HCT116 (cell line): Measurements from ENCODE around the gene DNAJC1. TPM values are rescaled to one million over a fixed set of nuclear protein-coding genes. Genes with fewer than 3 reads are reported as not detected.

Experiments used
- ATAC-seq: fragments of 200-7000 bp; cut with Tn5 transposase; 2 replicates; pipeline ENCODE4 v1.9.1; 2020; ENCODE audit warnings: mild to moderate bottlenecking, moderate library complexity
- BruUV-seq: library from RNA; stranded (reverse); fragments of 400-500 nt; replicated peaks from 2 replicates; lab custom pipeline; 2021; lab: Mats Ljungman, UMichigan
- CTCF ChIA-PET: fragments of 300-600 bp; sonication (Branson Sonifier 250); formaldehyde crosslinking; loops from one replicate; lab custom pipeline; 2021; ENCODE audit warnings: antibody characterized with exemption; lab: Charles Lee
- POLR2A ChIA-PET: fragments of 300-600, 350-600 bp; sonication (Branson Sonifier 250); formaldehyde crosslinking; loops from one replicate; lab custom pipeline; 2021; ENCODE audit warnings: antibody characterized with exemption; lab: Charles Lee
- RAD21 ChIA-PET, 2 experiments: fragments of 300-600 bp; sonication (Branson Sonifier 250); formaldehyde crosslinking; loops; one replicate each; lab custom pipeline; 2023; ENCODE audit warnings: low total read pairs in 2 of 2; ENCODE audit not compliant: uncharacterized antibody in 2 of 2, unreplicated experiment in 2 of 2, low non-redundant PET in 1 of 2; lab: Charles Lee
- DNase-seq: peaks from one replicate; pipeline ENCODE4 v3.0.0-alpha.2; 2010; ENCODE audit warnings: low read depth, low spot score
- H2AFZ ChIP-seq: fragments of 200-600 bp; shearing (Covaris generic), sonication (generic); 2 replicates; pipeline ENCODE4 v1.6.1; 2017; ENCODE audit warnings: low read depth, mixed run types, mixed read lengths, antibody characterized with exemption, low read length; ENCODE audit not compliant: poor library complexity, severe bottlenecking
- H3K27ac ChIP-seq: 2 replicates; pipeline ENCODE4 v1.5.1; 2012; ENCODE audit warnings: low read depth, low read length
- H3K27me3 ChIP-seq: fragments of 200-600 bp; sonication (generic); 2 replicates; pipeline ENCODE4 v1.6.1; 2016; ENCODE audit warnings: mixed run types, low read length, mixed read lengths; ENCODE audit not compliant: insufficient read depth
- H3K36me3 ChIP-seq, 2 experiments: fragments of 200-500 bp in 1 of 2; fragments of 200-600 bp in 1 of 2; sonication (Bioruptor generic) in 1 of 2; sonication (generic) in 1 of 2; 2 replicates each; pipeline versions ENCODE4 v1.5.1 to v1.6.1; 2014 to 2016; ENCODE audit warnings: low read length in 2 of 2, inconsistent platforms in 1 of 2, mixed read lengths in 1 of 2, mixed run types in 1 of 2; ENCODE audit not compliant: insufficient read depth in 2 of 2, control insufficient read depth in 1 of 2
- H3K4me1 ChIP-seq, 2 experiments: fragments of 200-600 bp in 1 of 2; sonication (generic) in 1 of 2; 2 replicates each; pipeline versions ENCODE4 v1.5.1 to v1.6.1; 2012 to 2017; ENCODE audit warnings: low read length in 2 of 2, inconsistent platforms in 1 of 2, mild to moderate bottlenecking in 1 of 2, mixed read lengths in 1 of 2, mixed run types in 1 of 2, moderate library complexity in 1 of 2; ENCODE audit not compliant: insufficient read depth in 2 of 2, control insufficient read depth in 1 of 2
- H3K4me2 ChIP-seq: fragments of 200-600 bp; sonication (generic); 2 replicates; pipeline ENCODE4 v1.6.1; 2017; ENCODE audit warnings: mixed run types, low read length, mixed read lengths
- H3K4me3 ChIP-seq, 2 experiments: fragments of 200-600 bp in 1 of 2; sonication (generic) in 1 of 2; replicated peaks in 1 of 2; 2 replicates each; pipeline ENCODE4 v1.5.1; 2011 to 2016; ENCODE audit warnings: low read length in 2 of 2, control low read depth in 1 of 2, low read depth in 1 of 2, mild to moderate bottlenecking in 1 of 2, mixed read lengths in 1 of 2, mixed run types in 1 of 2
- H3K79me2 ChIP-seq: fragments of 200-600 bp; sonication (generic); 2 replicates; pipeline ENCODE4 v1.6.1; 2017; ENCODE audit warnings: mild to moderate bottlenecking, mixed run types, low read length, moderate library complexity, mixed read lengths; ENCODE audit not compliant: insufficient read depth
- H3K9ac ChIP-seq: fragments of 200-600 bp; sonication (generic); 2 replicates; pipeline ENCODE4 v1.6.1; 2016; ENCODE audit warnings: low read length, mixed read lengths
- H3K9me2 ChIP-seq: fragments of 200-600 bp; sonication (generic), shearing (Covaris generic); 2 replicates; pipeline ENCODE4 v1.6.1; 2017; ENCODE audit warnings: mixed run types, mild to moderate bottlenecking, moderate library complexity; ENCODE audit not compliant: insufficient read depth
- H3K9me3 ChIP-seq, 2 experiments: fragments of 200-500 bp in 1 of 2; fragments of 200-600 bp in 1 of 2; sonication (Bioruptor generic) in 1 of 2; sonication (generic) in 1 of 2; 2 replicates each; pipeline ENCODE4 v1.6.1; 2014 to 2017; ENCODE audit warnings: low read length in 2 of 2, mixed read lengths in 2 of 2, inconsistent platforms in 1 of 2, low read depth in 1 of 2, mild to moderate bottlenecking in 1 of 2, mixed run types in 1 of 2, moderate library complexity in 1 of 2; ENCODE audit not compliant: control insufficient read depth in 1 of 2, insufficient read depth in 1 of 2
- H4K20me1 ChIP-seq: fragments of 200-600 bp; sonication (generic), shearing (Covaris generic); 2 replicates; pipeline ENCODE4 v1.6.1; 2017; ENCODE audit warnings: mixed run types, mild to moderate bottlenecking, moderate library complexity; ENCODE audit not compliant: insufficient read depth
- EZH2 ChIP-seq: fragments of 200-600 bp; sonication (generic); IDR thresholded peaks from 2 replicates; pipeline ENCODE4 v1.6.1; 2017; ENCODE audit warnings: antibody characterized with exemption, mixed run types
- POLR2A ChIP-seq: IDR thresholded peaks from 2 replicates; pipeline ENCODE4 v1.7.0; 2011; ENCODE audit warnings: borderline replicate concordance; ENCODE audit not compliant: insufficient read depth, insufficient read length; ENCODE audit errors: extremely low read depth
- POLR2AphosphoS5 ChIP-seq: IDR thresholded peaks from 2 replicates; pipeline ENCODE4 v1.6.1; 2011; ENCODE audit warnings: mild to moderate bottlenecking, low read depth, low read length, moderate library complexity
- intact Hi-C: fragments of 100-400 bp; cut with micrococcal nuclease; formaldehyde crosslinking; loops from 2 replicates; pipeline ENCODE4 v1.10.0; 2022
- total RNA-seq: library from RNA; stranded (reverse); gene quantifications from one replicate; pipeline ENCODE4 v1.2.1, GENCODE V29; 2021; ENCODE audit not compliant: unreplicated experiment
- TF ChIP-seq, protein P1 (sequence below): IDR thresholded peaks from 2 replicates; pipeline ENCODE4 v1.6.1; 2012; ENCODE audit warnings: low read depth

The DNAJC1 gene
- total RNA-seq, 1 experiment from 2014 or later = 17.9 TPM

DNA sequence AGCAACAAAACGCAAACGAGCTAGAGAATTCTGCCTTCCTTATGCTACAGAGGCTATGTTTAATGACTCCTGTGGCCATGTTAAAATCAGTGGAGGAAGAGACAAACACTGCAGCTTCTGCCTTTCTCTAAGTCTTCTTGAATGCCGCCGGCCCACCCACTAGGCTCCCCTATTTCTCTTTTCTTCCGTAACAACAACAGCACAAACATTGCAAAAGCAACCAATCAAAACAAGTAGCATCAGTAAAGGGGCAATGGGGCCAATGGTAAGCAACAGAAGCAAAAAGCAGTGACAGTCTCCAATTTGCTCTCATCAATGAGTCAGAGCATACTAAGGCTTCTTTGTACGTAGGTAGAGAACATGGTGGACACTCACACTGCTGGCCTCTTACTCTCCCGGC is 26.8 kb downstream of the DNAJC1 start:
- Histone ChIP-seq H3K4me2 (no peak overlapping the region), H3K9ac (no peak overlapping the region), H3K27me3 (no peaks in the 10 kb centered on the region), H4K20me1 (no peaks in the 10 kb centered on the region), H2AFZ (no peak overlapping the region), H3K4me3 (no peak overlapping the region), H3K9me3 (no peaks in the 10 kb centered on the region), H3K79me2 (peaks cover 38% of the 10 kb centered on the region), H3K4me1 (peaks cover 0 to 8% of the 10 kb centered on the region in 2 experiments; a peak in 2 of 4 replicates), H3K27ac (no peak overlapping the region), H3K9me2 (no peaks in the 10 kb centered on the region; the same call in 1 of the 2 replicates), H3K36me3 (no peaks in the 10 kb centered on the region)
- no TSS peak for BruUV-seq
- intact Hi-C loops = no loop called here
- no peak for ATAC-seq
- no peak for TF ChIP-seq EZH2
- no peak for TF ChIP-seq POLR2AphosphoS5
- POLR2A ChIA-PET = no interaction called here
- RAD21 ChIA-PET = no interaction called here
- CTCF ChIA-PET = no interaction called here
- DNase-seq = no peak

DNA sequence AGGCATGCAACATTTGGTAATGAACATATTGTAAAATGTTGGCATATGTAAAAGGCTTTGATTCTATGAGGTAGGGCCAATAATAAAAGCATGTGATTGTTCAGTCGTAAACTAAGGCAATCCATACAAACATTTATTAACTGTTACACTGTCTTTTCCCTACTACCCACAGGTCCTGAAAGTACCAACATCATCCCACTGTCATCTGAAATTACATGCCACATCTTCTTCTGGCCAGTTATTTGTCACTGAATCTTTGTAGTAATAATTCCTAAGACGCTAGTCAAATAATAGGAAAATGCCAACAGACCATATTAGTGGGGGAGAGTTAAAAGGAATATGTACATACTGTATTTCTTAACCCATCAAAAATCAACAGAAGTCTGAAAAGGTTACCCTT is 27.2 kb downstream of the DNAJC1 start:
- ATAC-seq = no peak
- no peak overlapping the region for H3K27ac ChIP-seq
- peaks cover 0 to 8% of the 10 kb centered on the region in 2 experiments; a peak in 2 of 4 replicates for H3K4me1 ChIP-seq
- ChIA-PET RAD21 (no interaction called here), POLR2A (no interaction called here), CTCF (no interaction called here)
- intact Hi-C loops = no loop called here
- no peak overlapping the region for H3K4me3 ChIP-seq
- no peaks in the 10 kb centered on the region for H3K27me3 ChIP-seq
- H3K4me2 ChIP-seq = no peak overlapping the region
- H3K36me3 ChIP-seq = no peaks in the 10 kb centered on the region
- TF ChIP-seq POLR2AphosphoS5 = no peak
- no peak for TF ChIP-seq POLR2A
- TF ChIP-seq, protein P1, sequence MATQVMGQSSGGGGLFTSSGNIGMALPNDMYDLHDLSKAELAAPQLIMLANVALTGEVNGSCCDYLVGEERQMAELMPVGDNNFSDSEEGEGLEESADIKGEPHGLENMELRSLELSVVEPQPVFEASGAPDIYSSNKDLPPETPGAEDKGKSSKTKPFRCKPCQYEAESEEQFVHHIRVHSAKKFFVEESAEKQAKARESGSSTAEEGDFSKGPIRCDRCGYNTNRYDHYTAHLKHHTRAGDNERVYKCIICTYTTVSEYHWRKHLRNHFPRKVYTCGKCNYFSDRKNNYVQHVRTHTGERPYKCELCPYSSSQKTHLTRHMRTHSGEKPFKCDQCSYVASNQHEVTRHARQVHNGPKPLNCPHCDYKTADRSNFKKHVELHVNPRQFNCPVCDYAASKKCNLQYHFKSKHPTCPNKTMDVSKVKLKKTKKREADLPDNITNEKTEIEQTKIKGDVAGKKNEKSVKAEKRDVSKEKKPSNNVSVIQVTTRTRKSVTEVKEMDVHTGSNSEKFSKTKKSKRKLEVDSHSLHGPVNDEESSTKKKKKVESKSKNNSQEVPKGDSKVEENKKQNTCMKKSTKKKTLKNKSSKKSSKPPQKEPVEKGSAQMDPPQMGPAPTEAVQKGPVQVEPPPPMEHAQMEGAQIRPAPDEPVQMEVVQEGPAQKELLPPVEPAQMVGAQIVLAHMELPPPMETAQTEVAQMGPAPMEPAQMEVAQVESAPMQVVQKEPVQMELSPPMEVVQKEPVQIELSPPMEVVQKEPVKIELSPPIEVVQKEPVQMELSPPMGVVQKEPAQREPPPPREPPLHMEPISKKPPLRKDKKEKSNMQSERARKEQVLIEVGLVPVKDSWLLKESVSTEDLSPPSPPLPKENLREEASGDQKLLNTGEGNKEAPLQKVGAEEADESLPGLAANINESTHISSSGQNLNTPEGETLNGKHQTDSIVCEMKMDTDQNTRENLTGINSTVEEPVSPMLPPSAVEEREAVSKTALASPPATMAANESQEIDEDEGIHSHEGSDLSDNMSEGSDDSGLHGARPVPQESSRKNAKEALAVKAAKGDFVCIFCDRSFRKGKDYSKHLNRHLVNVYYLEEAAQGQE = no peak
- H2AFZ ChIP-seq = no peak overlapping the region
- BruUV-seq = no TSS peak
- H4K20me1 ChIP-seq = no peaks in the 10 kb centered on the region
- no peak overlapping the region for H3K9ac ChIP-seq
- H3K9me2 ChIP-seq = no peaks in the 10 kb centered on the region; the same call in 1 of the 2 replicates
- DNase-seq = no peak
- H3K9me3 ChIP-seq = no peaks in the 10 kb centered on the region
- peaks cover 34% of the 10 kb centered on the region; the same call in 1 of the 2 replicates for H3K79me2 ChIP-seq
